ENCODE measurements around the gene RARRES1.

RARRES1 gene

DNA sequence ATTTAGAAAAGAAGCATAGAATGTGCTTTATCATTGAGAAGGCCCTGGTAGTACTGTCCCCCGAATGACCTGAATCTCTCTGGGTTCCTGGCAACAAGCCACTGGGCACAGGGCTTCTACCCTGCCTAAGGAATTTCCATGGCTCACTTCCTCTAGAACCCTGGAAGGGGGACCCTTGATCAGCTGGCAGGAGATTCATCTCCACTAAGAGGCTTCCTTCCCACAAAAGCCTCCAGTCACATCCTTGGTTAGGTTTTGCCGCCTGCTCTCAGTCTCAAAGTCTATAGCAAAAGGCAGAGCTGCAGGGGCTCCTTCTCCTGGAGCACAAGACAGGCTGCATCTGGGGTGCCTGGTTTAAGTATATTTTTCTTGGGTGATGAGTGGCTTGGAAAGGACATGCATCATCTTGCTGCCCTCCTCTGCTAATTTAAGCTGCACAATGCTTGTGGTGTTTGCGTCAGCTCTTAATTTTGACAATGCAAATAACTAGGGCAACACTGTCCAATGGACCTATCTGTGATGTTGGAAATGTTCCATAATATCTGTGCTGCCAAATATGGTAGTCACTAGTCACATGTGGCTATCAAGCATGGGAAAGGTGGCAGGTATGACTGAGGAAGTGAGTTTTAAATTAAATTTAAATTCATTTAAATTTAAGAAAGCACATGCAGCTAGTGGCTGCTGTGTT lies 33.4 kb upstream of the RARRES1 start:
- DNase-seq (ENCODE audit: low spot score): no peak

DNA sequence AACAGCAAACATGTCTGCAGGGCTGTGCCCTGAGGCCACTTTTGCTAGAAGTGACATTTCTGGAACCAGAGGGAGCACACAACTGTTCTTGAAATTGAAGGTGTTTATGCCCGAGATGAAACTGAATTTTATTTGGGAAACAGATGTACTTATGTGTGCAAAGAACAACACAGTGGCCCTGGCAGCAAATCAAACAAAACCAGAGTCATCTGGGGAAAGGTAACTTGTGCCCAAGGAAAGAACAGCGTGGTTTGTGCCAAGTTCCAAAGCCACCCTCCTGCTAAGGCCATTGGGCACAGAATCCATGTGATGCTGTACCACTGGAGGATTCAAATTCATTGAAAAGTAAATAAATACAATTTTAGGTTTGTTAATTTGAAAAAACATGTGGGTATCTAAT lies 31.2 kb upstream of the RARRES1 start:
- DNase-seq (ENCODE audit: low spot score): no peak

DNA sequence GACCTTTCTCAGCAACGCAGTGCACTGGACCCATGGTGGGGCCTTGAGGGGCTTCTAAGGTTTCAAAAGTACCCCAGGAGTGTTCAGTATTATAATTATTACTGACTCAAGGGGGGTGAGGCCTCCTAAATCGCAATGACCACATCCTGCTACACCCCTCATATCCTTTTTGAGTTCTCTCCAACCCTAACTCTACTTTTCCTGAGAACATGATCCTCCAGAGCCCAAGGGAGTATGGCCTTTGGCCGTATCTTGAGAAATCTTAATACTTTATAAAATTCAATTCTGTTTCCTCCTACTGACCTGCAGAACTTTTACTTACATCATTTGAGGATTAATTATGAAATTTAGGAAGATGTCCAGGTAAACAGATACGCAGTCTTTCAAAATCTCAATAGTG lies 30.4 kb upstream of the RARRES1 start:
- DNase-seq (ENCODE audit: low spot score): no peak

DNA sequence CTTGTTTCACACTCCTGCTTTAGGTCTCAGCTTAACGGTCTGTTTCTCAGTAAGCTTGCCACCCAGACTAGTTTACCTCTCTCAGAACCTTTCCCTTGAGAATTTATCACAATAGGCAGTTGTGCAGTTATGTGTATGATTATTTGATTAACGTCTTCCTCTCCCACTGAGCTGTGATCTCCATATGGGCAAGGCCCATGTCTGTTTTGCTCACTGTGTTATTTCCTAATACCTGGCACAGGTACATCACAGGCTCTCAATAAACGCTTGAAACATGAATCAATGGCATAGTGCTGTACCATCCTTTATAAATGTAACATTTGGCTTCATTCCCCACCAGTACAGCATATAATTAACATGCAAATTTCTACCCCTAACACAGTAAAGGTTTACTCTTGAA lies 29.1 kb upstream of the RARRES1 start:
- no peak for DNase-seq (ENCODE audit: low spot score)

DNA sequence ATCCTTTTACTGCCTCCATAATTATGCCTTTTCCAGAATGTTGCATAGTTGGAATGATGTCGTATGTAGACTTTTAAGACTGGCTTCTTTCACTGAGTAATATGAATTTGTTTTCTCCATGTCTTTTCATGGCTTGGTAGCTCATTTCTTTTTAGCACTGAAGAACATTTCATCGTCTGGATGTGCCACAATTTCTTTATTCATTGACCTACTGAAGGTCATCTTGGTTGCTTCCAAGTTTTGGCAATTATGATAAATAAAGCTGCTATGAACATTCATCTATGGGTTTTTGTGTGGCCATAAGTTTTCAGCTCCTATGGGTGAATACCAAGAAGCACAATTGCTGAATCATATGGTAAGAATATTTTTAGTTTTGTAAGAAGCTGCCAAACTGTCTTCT lies 23.2 kb upstream of the RARRES1 start:
- no peak for DNase-seq (ENCODE audit: low spot score)

DNA sequence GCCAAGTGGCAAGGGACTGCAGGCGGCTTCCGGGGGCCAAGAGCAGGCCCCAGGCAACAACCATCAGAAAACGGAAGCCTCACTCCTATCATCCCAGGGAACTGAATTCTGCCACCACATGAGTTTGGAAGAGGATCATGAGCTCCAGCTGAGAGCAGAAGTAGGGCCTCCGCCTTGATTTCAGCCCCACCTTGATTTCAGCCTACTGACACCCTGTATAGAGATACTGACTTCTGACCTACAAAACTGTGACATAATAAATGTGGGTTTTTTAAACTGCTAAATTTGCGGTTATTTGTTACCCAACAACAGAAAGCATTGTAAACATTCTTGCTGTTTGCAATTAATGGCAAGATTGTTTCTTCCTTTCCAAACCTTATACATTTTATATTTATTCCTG lies 21.6 kb upstream of the RARRES1 start:
- DNase-seq (ENCODE audit: low spot score): no peak

DNA sequence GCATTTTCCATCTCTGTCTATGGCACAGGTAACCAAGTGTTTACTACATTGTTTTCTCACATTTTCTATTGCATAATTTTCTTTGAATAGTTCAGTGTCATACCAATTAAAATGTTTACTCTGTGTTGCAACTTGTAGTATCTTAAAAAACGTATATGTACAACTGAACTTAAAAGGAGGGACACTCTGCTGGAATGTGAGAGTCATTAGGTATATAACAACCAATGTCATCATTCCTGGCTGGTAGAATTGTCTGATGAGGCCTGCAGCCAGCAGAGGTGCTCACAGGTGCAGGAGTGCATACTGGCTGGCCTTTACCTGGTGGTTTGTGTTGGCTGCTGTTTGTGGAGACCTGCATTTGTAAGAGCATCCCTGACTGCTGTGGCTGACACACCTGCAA lies 19.1 kb upstream of the RARRES1 start:
- no peak for DNase-seq (ENCODE audit: low spot score)

DNA sequence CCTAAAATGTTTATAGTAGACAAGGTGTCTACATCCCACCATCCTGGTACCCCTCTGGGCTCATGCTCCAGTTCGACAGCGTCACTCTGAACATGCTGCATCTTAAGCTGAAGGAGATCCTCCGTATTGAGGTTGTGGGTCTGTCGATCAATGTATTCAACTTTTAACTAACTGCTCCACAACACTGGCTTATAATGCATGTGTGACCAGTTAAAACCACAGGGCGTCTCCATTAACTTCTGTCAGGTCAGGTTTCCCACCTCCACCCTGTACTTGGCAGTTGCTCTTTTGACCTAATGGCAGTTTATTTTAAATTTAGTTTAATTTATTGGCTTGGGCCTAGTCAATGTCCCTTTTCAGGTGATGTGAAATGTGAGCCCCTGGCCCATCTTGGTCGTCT lies 17.8 kb upstream of the RARRES1 start:
- no peak for DNase-seq (ENCODE audit: low spot score)

DNA sequence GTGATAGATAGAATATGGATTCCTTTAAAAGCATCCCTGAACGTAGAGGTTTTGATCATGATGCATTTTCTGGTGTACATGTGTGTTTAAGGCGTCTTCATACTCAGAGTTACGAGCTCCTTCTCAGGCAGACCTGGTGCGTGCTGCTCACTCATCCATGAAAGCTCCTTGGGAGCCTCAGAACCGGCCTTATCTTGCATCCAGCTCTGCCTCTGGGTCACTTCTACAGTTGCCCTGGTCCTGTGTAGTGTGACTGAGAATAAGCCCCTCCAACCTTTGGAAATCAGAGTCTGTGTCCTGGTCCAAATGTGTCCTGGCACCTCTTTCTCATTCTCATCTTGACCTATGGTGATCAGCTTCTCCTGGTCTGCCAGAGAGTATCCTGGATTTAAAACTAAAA lies 17.3 kb upstream of the RARRES1 start:
- no peak for DNase-seq (ENCODE audit: low spot score)

DNA sequence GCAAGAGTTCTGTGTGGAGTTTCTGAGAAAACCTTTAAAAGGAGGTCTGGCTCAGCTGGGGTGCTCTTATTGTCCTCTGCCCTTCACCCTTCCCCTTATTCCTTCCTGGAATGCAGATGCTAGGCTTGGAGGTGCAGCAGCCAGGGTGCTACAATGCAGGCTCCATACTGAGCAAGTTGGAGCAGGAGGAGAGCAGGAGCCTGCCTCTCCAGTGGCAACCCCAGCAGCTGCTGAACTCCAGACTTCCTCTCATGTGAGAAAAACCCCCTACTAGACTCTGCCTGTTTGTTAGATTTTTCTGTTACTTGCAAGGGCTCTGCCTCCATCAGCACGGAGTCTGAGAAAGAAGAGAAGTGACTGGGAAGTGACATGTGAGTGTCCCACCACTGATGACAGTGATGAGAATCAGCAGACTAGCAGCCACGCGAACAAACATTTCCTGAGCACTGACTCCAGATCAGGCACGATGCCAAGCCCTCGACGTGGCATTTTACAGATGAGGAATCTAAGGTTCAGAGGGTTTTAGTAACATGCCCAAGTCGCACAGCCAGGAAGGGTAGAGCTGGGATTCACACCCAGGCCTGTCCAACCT lies 16.1 kb upstream of the RARRES1 start:
- no peak for DNase-seq (ENCODE audit: low spot score)

DNA sequence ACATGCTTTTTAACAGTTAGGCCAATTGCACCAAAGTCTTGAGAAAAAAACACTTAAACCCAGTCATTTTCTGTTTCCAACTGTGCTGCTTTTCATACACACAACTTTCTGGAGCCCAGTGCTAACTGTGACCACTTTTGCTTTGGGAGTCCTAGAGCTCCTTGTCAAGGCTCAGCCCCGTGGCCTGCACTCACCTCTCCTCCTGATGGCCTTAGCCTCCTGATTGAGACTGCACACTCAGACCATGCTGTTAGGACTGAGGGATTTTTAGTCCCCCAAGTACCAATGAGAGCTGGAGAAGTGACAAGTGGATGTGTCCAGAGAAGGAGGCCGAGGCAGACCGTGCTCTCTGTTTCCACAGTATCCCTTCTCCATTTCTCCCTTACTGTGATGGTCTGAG lies 15.2 kb upstream of the RARRES1 start:
- no peak for DNase-seq (ENCODE audit: low spot score)

DNA sequence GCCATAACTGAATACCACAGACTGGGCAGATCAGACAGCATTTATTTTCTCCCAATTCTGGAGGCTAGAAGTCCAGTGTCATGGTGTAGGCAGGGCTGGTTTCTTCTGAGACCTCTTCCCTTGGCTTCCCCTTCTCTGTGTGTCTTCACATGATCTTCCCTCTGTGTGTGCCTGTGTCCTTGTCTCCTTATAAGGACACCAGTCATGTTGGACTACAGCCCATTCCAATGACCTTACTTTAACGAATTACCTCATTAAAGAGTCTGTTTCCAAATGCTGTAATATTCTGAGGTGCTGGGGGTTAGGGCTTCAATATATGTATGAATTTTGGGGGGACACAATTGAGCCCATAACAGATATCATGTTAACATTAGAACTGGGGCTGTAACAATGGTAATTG lies 13.3 kb upstream of the RARRES1 start:
- DNase-seq (ENCODE audit: low spot score): no peak

DNA sequence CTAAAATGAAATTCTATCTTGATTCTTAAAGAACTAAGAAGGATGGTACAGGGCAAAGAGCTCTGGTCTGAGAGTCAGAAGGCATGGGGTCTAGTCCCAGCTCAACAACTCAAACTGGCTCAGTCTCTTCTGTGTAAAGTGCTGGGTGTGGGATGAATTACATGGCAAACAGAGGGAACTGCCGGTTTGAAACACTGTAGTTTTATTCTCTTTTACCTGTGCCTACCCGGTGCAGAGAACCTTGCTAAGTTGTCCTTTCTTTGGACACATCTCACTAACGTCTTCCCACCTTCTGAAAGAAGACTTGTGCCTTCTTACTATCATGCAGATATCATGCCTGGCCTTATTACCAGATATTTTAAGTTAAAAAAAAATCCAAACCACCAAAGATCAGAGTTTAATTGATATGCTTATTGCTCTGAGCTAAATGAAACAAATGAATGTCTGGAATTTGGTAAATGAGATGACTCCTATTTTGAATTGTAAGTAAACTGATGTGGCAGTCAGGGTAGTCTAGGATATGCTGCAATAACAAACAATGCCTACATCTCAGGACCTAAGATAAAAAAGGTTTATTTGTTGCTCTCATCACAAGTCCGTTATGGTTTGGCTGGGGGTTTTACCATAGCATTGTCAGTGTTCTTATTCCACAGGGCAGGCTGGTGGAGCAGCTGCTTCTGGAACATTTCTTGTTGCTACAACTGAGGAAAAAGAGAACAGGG lies 12.5 kb upstream of the RARRES1 start:
- DNase-seq (ENCODE audit: low spot score): no peak

DNA sequence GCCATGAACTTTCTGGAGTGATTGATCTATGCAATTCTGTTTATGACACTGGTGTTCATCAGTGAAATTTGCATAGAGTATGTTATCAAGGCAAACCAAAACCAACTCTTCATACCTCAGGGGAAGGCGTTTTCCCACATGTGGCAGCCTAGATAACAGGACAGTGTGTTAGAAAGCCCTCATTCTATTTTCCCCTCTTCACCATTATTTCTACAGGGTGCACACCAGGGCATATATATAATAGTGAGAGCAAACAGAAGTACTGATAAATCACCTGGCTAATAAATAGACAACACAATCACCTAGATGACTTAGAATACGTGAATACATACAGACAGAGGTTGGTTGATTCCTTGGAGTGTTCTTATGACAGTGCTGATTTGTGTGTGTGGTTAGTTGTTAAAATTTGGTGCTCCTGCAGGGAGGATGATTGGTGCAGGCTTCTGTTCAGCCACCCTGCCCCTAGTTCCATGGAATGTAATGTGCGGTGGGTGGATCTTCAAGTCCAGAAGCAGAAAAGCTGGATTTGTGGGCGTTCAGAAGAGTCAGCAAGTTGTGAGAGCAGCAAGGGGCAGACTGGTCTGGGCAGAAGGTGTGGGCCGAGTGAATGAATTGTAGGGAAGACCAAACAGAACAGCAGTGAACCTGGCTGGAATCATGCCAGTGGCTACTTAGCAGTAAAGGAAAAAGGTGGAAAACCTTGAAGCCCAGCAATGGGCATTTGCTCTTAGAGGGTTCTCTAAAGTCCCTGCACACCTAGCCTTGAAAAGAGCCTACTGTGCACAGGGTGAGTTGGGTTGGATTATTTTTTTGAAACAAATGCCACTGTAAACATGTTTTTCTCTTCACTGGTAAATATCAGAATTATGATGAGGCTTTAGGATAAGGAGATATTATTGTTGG lies 11.7 kb upstream of the RARRES1 start:
- DNase-seq (ENCODE audit: low spot score): no peak

DNA sequence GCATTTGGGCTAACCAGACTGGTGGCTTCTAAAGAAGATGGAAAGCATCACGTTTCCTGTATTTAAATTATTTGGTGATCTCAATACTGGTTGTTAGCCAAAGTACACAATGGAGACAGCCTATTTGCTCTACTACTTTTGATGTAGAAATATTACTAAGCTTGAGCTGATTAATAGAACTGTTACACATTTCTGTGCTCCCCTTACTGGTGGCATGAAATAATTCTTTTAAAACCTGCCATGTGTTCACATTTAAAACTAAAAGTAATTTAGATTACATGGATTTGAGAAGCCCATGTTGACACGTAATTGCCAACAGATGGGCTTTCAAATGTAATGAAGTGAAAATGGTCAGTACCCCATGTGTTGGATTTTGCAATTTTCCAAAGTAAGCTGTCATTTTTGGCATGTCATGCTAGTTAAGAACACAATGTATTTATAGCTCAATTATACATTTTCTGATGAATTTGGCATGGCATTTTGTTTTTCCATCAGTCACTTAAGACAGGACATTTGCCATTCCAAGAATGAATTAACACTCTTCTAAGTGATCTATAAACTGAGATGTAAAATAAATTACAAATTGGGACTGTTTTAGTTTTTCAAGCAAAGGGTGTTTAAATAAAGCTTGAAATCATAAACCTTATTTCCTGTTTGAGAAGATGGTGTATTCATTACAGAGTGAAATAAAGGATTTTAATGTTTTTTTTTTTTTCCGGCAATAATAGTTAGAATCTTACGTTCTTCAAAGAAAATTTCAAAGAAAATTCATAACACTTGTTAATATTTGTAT lies 10.8 kb upstream of the RARRES1 start:
- no peak for DNase-seq (ENCODE audit: low spot score)

DNA sequence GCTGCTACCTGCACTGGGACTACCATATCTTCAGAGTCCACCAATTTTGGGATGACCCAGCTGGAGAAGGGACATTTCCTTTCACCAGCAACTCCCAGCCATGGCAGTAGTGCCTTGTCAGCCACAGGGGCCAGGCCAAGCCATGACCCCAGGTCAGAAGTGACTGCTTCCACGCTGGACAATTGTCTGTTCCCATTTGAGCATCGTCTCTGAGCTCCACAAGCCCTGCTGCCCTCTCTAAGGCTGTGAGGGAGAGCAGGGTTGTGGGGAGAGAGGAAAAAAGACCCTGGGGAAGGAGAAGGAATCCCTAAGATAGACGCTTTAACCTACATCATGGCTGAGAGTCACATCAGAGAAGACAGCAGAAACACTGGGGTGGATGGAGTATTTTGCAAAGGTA lies 7.4 kb upstream of the RARRES1 start:
- DNase-seq (ENCODE audit: low spot score): no peak

DNA sequence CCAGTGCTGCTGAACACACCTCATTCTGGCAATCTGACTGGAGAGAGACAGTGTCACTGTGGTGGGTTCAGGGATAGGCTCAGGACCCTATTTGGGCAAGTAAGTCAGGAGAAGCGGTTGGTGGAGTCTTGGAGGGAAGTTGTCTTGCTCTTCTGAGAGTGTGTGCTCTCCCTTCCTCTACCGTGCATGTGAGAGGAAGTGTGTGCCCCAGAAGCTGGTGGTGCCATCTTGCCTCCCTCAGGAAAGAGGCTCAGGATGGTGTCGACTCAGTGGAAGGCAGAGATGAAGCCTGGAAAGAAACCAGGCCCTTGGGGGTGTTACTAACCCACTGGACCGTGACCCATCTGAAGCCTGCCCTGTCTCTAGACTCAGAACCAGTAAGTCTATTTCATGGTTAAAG lies 6.8 kb upstream of the RARRES1 start:
- no peak for DNase-seq (ENCODE audit: low spot score)

DNA sequence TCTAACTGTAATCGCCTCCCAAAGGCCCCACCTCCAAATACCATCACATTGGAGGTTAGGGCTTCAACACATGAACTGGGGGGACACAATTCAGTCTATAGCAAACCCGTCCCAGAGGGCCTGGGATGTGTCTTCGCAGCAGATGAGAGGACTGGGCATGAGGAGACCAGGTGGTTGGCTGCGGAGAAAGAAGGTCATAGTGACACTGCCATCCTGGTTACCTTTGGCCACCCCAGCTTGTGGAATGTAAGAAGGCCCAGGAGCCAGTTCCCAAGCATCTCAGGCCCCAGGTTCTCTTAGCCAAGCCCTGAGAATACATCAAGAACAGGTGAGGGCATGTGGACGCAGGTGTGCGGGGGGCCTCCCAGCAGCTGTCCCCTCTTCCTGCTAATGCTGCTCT lies 6.4 kb upstream of the RARRES1 start:
- no peak for DNase-seq (ENCODE audit: low spot score)

DNA sequence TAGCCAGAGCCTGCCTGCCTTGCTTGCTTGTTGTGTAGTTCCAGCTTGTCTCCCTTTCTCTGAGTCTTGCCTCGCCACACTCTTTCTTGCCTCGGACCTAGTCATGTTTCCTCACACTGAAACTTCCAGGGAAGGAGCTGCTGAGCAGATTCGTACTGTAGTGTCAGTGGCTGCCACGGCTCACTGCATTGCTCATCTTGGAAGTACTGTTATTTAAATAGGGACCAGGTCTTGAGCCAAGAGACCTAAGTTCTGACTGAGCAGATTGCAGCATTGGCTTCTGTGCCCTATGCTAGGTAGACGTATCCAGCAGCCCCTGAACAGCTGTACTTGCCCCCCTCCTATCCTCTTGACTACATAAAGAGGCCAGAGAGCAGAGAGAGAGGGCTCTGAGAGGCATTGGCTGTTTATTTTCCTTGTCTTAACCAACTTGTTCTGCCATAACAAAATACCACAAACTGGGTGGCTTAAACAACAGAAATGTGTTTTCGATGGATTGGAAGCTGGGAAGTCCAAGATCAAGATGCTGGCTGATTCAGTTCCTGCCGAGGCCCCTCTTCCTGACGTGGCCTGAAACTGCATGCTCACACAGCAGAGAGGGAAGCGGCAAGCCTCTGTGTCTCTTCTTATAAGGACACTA lies 5.8 kb upstream of the RARRES1 start:
- DNase-seq (ENCODE audit: low spot score): no peak

DNA sequence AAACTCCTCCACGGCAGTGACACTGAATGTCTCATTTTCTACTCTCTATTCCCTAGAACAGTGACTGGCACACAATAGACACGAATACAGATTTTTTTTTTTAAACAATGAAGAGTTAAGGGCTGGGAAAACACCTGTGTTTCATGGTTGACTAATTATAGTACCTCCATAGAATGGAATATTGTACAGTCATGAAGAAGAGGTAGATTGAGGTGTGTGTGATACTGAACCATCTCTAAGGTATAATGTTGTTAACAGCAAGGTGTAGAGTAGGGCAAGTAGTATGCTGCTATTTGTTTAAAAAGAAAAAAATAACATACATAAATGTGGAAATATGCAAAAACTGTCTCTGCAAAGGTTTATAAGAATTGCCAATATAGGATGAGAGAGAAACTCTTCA lies 5.2 kb upstream of the RARRES1 start:
- DNase-seq (ENCODE audit: low spot score): no peak

DNA sequence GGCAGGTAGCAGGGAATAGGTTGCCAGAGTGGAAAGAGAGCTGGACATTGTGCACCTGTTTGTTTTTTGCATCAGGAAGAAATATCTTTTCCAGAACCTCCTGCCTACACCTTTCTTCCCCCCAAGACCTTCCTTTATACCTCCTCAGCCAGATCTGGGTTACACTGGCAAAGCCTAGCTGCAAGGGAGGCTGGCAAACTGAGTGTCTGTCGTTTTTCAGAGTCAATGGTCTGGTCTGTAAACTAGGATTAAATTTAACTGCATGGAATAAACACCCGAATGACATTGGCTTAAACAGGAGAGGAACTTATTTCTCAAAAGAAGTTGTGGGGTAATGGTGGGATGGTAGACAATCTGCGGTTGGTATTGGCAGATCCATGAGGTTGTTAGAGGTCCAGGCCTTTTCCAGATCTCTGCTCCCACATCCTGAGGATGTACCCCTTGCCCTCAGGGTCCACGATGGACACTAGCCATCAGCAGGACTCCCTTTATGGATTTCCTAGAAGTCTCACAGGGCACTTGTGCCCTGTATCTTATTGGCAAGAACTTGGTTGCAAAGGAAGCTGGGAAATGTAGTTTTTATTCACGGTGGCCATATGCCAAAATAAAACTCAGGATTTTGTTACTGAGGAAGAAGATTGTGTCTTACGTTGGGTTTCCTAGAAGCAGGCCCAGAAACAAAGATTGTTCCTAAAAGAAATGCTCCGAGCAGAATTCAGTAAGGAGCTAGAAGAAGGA lies 3.2 kb upstream of the RARRES1 start:
- DNase-seq (ENCODE audit: low spot score): no peak
